Fibroblast of villous mesenchyme (primary cell): Measurements from ENCODE around the gene PIH1D2. TPM values are rescaled to one million over a fixed set of nuclear protein-coding genes. Genes with fewer than 3 reads are reported as not detected.

ENCODE experiments used
- DNase-seq: peaks from one replicate; pipeline ENCODE4 v3.0.0-alpha.2; 2010; ENCODE audit warnings: low read depth
- H3K4me3 ChIP-seq: 2 replicates; pipeline ENCODE4 v1.5.1; 2011; ENCODE audit warnings: low read depth, mild to moderate bottlenecking, low read length
- total RNA-seq: library from RNA; depleted of rRNA; stranded (reverse); fragments of >200 nt; gene quantifications from 2 replicates; pipeline ENCODE4 v1.2.3, GENCODE V29; 2012
- TF ChIP-seq, protein P1 (sequence below): IDR thresholded peaks from 2 replicates; pipeline ENCODE4 v1.5.1; 2012; ENCODE audit warnings: low read depth, mild to moderate bottlenecking, low read length; ENCODE audit not compliant: insufficient read depth

Gene PIH1D2
- total RNA-seq, 1 donor = 1.3 TPM

DNA sequence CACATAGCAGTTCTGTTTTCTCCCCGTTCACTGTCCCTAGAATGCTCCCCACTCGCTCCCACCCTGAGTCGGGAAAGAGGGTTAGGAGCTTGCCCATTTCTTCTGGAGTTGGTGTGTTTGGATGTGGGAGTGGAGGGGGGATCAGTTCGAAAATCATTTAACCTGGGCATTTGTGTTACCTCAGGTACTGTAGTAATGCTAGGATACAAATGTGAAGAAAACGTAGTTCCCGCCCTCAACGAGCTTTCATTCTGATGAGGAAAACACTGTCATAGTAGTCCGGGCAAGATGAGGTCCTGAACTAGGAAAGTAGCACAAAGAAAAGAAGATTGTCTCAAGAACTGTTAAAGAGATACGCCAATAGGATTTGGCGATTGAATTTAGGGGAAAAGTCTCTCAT is 13.4 kb upstream of the PIH1D2 start:
- TF ChIP-seq, protein P1, sequence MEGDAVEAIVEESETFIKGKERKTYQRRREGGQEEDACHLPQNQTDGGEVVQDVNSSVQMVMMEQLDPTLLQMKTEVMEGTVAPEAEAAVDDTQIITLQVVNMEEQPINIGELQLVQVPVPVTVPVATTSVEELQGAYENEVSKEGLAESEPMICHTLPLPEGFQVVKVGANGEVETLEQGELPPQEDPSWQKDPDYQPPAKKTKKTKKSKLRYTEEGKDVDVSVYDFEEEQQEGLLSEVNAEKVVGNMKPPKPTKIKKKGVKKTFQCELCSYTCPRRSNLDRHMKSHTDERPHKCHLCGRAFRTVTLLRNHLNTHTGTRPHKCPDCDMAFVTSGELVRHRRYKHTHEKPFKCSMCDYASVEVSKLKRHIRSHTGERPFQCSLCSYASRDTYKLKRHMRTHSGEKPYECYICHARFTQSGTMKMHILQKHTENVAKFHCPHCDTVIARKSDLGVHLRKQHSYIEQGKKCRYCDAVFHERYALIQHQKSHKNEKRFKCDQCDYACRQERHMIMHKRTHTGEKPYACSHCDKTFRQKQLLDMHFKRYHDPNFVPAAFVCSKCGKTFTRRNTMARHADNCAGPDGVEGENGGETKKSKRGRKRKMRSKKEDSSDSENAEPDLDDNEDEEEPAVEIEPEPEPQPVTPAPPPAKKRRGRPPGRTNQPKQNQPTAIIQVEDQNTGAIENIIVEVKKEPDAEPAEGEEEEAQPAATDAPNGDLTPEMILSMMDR = no peak
- peak overlapping the region; percentile 100 for H3K4me3 ChIP-seq
- DNase-seq = no peak

DNA sequence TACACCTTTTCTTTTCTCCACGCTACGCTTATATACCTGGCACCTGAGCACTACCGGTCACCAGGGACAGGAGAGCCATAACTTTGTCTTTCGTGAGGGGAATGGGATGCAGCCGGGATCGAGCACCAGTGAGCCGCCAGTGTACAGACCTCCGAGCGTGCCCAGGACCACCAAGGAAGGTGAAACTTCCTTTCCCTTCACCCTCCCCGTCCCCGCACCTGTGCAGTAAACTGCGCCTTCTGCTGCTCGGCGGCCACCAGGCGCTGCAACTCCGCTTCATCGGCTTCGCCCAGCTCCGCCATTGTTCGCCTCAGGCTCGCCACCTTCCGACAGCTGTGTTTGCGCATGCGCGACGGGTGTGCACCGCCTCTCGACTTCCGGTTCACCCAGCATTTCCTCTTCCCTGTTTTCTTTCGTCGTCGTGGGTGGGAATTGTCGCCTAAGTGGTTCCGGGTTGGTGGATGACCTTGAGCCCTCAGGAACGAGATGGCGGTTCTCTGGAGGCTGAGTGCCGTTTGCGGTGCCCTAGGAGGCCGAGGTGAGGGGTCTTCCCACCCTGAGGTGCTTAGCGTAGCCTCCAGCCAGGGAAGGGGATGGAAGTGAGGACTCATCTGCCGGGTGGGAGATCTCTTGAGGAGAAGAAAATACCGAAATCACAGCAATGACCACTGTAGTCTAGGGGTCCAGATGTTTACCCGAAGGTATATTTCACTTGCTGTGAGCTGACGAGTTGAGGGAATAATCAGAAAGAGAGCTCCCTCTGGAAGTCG is 12.8 kb upstream of the PIH1D2 start, which contains the start of the genes SDHD and TIMM8B:
Gene SDHD, plus strand, starts transcription at position 452 of the 770 bp plus-strand sequence. Its CDS starts 35 bp downstream, at position 487.
Gene TIMM8B, minus strand, starts transcription at position 335 of the 770 bp plus-strand sequence. Its CDS starts 33 bp downstream, at position 302.
- DNase-seq = peak; percentile 98
- peak within 1 kb of the TSS; percentile 100 for H3K4me3 ChIP-seq
- TF ChIP-seq, protein P1 = peak; percentile 31

DNA sequence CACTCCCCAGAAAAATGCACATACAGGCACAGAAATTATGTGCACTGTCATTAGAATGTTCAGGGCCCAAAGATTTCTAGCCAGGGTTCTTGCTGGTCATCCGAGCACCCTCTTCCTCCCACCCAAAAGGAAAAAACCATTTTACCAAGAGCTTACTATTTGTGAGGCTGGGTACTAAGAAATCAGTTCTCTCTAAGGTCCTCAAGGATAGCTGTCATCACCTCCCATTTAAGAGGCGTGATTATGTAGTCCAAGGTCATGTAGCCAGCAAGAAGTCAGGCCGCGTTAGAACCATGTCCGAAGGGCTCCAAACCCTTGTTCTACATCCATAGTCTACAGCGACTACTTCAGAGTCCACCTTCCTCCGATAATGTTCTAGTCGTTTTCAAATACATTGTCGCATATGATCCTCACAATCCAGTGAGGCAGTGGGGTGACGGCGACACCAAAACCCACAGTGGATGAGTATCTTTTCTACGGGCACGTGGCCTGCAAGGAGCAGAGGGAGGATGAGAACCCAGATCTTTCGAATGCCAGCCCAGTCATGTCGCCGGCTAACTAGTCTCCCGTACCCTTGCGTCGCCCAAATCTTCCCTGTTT is 12.1 kb upstream of the PIH1D2 start:
- TF ChIP-seq, protein P1 = no peak
- DNase-seq = peak; percentile 24
- peak overlapping the region; percentile 100 for H3K4me3 ChIP-seq

DNA sequence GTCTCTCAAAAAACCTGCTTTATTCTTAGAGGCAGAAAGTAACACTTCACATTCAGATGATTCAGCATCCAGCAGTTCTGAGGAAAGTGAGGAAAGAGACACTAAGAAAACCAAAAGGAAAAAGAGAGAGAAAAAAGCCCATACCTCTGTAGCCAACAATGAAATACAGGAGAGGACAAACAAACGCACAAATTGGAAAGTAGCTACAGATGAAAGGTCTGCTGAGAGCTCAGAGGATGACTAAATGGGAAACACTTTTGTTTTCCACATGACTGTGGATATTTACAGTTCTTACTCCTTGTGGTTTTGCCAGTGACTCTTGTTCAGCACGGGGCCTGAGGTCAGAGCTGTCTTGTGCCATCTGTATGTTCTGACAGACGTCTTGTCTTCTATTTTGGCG is 8.9 kb upstream of the PIH1D2 start:
- TF ChIP-seq, protein P1 = no peak
- peak; percentile 93 for DNase-seq

DNA sequence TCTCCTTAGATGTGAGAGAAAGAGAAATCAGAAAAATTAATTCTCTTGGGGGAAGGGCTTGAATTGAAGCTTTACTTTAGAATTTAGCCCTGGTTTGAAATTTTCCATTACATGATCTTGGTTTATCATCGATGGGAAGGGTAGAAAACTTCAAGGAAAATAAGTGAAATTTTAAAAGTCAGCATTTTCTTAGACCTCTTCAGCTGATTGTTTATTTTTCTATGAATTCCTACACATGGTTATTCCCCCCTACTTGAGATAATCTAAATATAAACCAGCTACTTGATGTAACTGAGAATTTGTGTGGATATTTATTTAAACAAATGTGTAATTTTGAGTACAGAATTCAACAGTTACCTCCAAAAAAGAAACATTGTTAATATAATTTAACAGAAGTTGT is 10.9 kb downstream of the PIH1D2 start:
- no peak for DNase-seq
- no peak overlapping the region for H3K4me3 ChIP-seq
- TF ChIP-seq, protein P1 = no peak

More for the DNA sequence above, 8.9 kb upstream of the PIH1D2 start:
- no peak overlapping the region for H3K4me3 ChIP-seq

DNA sequence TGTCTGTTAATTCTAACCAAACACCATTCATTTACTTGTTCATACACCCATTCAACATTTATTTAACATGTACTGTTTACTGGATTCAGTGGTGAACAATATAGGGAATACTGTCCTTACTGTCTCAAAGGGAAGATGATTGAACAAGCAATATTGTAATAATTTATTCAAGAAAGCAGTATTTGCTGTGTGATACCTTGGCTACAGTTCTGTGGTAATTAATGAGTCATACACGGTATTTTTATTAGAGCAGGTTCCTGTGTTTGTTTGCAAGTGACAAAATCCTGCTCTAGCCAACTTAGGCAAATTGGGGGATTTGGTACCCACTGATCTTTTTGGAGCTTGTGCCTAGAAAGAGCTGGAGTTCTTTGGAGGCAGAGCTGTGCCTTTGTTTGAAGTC is 15.7 kb downstream of the PIH1D2 start:
- TF ChIP-seq, protein P1 = no peak
- H3K4me3 ChIP-seq = no peak overlapping the region
- DNase-seq = no peak
